SK-N-SH treated with all-trans-retinoic acid at 6 μM for 48 hours (cell line): ENCODE data around the gene RPS6KA2.

Source experiments
- CSDC2 ChIP-seq: fragments of 250-450 bp; sonication (Bioruptor Pico); IDR thresholded peaks from 2 replicates; pipeline ENCODE4 v1.5.0; 2020; ENCODE audit warnings: mild to moderate bottlenecking, moderate library complexity
- PPARA ChIP-seq: fragments of 250-450 bp; sonication (Bioruptor Pico); IDR thresholded peaks from 2 replicates; pipeline ENCODE4 v1.5.0; 2020; ENCODE audit warnings: mild to moderate bottlenecking, borderline replicate concordance
- RARB ChIP-seq: fragments of 250-450 bp; sonication (Bioruptor Pico); IDR thresholded peaks from 2 replicates; pipeline ENCODE4 v1.8.0; 2021; ENCODE audit warnings: mild to moderate bottlenecking, moderate library complexity
- TCF4 ChIP-seq: fragments of 250-450 bp; sonication (Bioruptor Pico); IDR thresholded peaks from 2 replicates; pipeline ENCODE4 v1.8.0; 2021; ENCODE audit warnings: mild to moderate bottlenecking, moderate library complexity, borderline replicate concordance
- ZNF8 ChIP-seq: fragments of 450-650 bp; formaldehyde crosslinking; IDR thresholded peaks from 2 replicates; pipeline ENCODE4 v1.5.0; 2020; ENCODE audit warnings: mild to moderate bottlenecking, moderate library complexity
- TF ChIP-seq, protein P1 (sequence below): fragments of 250-450 bp; sonication (Bioruptor Pico); IDR thresholded peaks from 2 replicates; pipeline ENCODE4 v1.8.0; 2020; ENCODE audit warnings: mild to moderate bottlenecking, moderate library complexity, borderline replicate concordance
- TF ChIP-seq, protein P2 (sequence below): fragments of 250-450 bp; sonication (Bioruptor Pico); IDR thresholded peaks from 2 replicates; pipeline ENCODE4 v1.5.0; 2020; ENCODE audit warnings: mild to moderate bottlenecking, moderate library complexity

DNA sequence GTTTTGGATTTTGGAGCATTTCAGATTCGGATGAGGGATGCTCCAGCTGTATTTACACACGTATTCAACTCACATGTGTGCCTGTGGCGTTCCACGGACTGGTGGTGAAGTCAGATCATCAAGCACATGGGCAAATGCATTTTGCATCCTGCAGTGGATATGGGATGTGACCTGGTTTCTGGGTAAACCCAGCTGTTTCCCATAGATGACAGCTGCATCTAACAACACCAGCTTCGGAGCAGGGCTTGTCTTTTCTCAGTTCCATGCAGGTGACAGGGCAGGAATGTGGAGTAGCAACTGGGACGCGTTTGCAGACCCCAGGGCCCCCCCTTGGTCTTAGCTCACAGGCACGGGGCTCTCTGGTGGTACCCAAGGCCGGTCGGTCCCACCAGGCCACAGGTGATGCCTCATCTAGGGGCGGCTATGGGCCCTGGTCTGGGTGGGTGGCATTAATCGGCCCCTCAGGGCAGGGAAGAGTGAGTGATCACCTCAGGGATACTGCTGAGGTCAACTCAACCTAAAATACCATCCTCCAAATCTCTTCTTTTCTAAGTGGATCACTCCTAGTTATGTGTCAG is 123.8 kb downstream of the RPS6KA2 start:
- TF ChIP-seq PPARA (CRISPR knock-in tag) (no peak), ZNF8 (no peak), RARB (CRISPR knock-in tag) (no peak), CSDC2 (CRISPR knock-in tag) (no peak), TCF4 (CRISPR knock-in tag) (no peak)
- TF ChIP-seq, protein P1, sequence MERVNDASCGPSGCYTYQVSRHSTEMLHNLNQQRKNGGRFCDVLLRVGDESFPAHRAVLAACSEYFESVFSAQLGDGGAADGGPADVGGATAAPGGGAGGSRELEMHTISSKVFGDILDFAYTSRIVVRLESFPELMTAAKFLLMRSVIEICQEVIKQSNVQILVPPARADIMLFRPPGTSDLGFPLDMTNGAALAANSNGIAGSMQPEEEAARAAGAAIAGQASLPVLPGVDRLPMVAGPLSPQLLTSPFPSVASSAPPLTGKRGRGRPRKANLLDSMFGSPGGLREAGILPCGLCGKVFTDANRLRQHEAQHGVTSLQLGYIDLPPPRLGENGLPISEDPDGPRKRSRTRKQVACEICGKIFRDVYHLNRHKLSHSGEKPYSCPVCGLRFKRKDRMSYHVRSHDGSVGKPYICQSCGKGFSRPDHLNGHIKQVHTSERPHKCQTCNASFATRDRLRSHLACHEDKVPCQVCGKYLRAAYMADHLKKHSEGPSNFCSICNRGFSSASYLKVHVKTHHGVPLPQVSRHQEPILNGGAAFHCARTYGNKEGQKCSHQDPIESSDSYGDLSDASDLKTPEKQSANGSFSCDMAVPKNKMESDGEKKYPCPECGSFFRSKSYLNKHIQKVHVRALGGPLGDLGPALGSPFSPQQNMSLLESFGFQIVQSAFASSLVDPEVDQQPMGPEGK (CRISPR knock-in tag), result no peak
- TF ChIP-seq, protein P2, sequence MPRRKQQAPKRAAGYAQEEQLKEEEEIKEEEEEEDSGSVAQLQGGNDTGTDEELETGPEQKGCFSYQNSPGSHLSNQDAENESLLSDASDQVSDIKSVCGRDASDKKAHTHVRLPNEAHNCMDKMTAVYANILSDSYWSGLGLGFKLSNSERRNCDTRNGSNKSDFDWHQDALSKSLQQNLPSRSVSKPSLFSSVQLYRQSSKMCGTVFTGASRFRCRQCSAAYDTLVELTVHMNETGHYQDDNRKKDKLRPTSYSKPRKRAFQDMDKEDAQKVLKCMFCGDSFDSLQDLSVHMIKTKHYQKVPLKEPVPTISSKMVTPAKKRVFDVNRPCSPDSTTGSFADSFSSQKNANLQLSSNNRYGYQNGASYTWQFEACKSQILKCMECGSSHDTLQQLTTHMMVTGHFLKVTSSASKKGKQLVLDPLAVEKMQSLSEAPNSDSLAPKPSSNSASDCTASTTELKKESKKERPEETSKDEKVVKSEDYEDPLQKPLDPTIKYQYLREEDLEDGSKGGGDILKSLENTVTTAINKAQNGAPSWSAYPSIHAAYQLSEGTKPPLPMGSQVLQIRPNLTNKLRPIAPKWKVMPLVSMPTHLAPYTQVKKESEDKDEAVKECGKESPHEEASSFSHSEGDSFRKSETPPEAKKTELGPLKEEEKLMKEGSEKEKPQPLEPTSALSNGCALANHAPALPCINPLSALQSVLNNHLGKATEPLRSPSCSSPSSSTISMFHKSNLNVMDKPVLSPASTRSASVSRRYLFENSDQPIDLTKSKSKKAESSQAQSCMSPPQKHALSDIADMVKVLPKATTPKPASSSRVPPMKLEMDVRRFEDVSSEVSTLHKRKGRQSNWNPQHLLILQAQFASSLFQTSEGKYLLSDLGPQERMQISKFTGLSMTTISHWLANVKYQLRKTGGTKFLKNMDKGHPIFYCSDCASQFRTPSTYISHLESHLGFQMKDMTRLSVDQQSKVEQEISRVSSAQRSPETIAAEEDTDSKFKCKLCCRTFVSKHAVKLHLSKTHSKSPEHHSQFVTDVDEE, result no peak
